ENCODE data around the gene GZMM.

DNA sequence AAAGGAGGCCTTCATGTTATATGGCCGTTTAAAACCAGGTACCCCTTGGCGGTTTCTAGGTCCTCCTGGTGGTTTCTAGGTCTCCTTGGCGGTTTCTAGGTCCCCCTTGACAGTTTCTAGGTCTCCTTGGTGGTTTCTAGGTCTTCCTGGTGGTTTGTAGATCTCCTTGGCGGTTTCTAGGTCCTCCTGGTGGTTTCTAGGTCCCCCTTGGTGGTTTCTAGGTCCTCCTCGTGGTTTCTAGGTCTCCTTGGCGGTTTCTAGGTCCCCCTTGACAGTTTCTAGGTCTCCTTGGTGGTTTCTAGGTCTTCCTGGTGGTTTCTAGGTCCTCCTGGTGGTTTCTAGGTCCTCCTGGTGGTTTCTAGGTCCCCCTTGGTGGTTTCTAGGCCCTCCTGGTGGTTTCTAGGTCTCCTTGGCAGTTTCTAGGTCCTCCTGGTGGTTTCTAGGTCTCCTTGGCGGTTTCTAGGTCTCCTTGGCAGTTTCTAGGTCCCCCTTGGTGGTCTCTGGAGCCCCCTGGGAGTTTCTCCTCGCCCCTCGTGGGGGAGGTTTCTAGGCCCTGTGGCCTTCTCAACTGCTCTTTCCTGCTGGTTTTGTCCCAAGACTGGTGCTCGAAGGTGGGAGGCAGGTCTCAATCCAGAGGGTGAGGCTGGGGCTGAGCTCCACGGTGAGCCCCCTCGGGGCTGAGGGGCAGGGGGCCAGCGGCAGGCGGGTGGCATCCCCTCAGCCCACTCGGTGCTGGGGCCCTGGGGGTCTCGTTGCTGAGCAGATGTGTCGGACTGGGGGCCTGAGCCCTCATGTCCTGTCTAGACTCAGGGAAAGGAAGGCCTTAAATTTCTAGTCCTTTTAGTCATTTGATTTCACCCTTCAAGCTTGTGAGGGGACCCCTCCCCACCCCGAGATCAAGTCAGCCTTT, 53.8 kb downstream of the GZMM start:
- TF ChIP-seq, protein P1, sequence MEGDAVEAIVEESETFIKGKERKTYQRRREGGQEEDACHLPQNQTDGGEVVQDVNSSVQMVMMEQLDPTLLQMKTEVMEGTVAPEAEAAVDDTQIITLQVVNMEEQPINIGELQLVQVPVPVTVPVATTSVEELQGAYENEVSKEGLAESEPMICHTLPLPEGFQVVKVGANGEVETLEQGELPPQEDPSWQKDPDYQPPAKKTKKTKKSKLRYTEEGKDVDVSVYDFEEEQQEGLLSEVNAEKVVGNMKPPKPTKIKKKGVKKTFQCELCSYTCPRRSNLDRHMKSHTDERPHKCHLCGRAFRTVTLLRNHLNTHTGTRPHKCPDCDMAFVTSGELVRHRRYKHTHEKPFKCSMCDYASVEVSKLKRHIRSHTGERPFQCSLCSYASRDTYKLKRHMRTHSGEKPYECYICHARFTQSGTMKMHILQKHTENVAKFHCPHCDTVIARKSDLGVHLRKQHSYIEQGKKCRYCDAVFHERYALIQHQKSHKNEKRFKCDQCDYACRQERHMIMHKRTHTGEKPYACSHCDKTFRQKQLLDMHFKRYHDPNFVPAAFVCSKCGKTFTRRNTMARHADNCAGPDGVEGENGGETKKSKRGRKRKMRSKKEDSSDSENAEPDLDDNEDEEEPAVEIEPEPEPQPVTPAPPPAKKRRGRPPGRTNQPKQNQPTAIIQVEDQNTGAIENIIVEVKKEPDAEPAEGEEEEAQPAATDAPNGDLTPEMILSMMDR (IDR thresholded peaks at IDR 0.05) = no peak
- no peak for TF ChIP-seq EP300 (IDR thresholded peaks at IDR 0.05)
- TF ChIP-seq POLR2A (IDR thresholded peaks at IDR 0.05) = no peak
